Calu3 (cell line): Measurements from ENCODE around the gene MIOS. TPM values are rescaled to one million over a fixed set of nuclear protein-coding genes. Genes with fewer than 3 reads are reported as not detected.
A peak's percentile ranks its signal among the peaks of the same experiment; 100 is the strongest.

Source experiments
- BruUV-seq: library from RNA; stranded (reverse); fragments of 400-500 nt; replicated peaks from 2 replicates; lab custom pipeline; 2021; lab: Mats Ljungman, UMichigan
- CTCF ChIA-PET: fragments of 300-600 bp; sonication (Branson Sonifier 250); formaldehyde crosslinking; loops from one replicate; lab custom pipeline; 2022; ENCODE audit warnings: antibody characterized with exemption; lab: Charles Lee
- DNase-seq: peaks from one replicate; pipeline ENCODE4 v3.0.0; 2022
- H3K27ac Mint-ChIP-seq: one replicate; pipeline ENCODE4 v1.8.0; 2022; ENCODE audit warnings: mixed read lengths; ENCODE audit not compliant: unreplicated experiment
- H3K27me3 Mint-ChIP-seq: one replicate; pipeline ENCODE4 v1.8.0; 2022; ENCODE audit warnings: mixed read lengths; ENCODE audit not compliant: unreplicated experiment
- H3K36me3 Mint-ChIP-seq: one replicate; pipeline ENCODE4 v1.8.0; 2022; ENCODE audit warnings: mild to moderate bottlenecking, moderate library complexity, mixed read lengths; ENCODE audit not compliant: insufficient read depth, unreplicated experiment
- H3K4me1 Mint-ChIP-seq: one replicate; pipeline ENCODE4 v1.8.0; 2022; ENCODE audit warnings: mild to moderate bottlenecking, low read depth, mixed read lengths; ENCODE audit not compliant: unreplicated experiment
- H3K4me3 Mint-ChIP-seq: one replicate; pipeline ENCODE4 v1.8.0; 2022; ENCODE audit warnings: mild to moderate bottlenecking, low read depth, moderate library complexity, mixed read lengths; ENCODE audit not compliant: unreplicated experiment
- H3K9me3 Mint-ChIP-seq: one replicate; pipeline ENCODE4 v1.8.0; 2022; ENCODE audit warnings: low read depth, mixed read lengths; ENCODE audit not compliant: unreplicated experiment
- CTCF ChIP-seq: fragments of 200-600 bp; IDR thresholded peaks from one replicate; pipeline ENCODE4 v1.8.0; 2022; ENCODE audit warnings: antibody characterized with exemption; ENCODE audit not compliant: unreplicated experiment
- intact Hi-C: fragments of 100-400 bp; cut with micrococcal nuclease; formaldehyde crosslinking; loops from one replicate; pipeline ENCODE4 v1.10.0; 2022; ENCODE audit not compliant: unreplicated experiment
- total RNA-seq: library from RNA; stranded (reverse); gene quantifications from 2 replicates; pipeline ENCODE4 v1.2.3, GENCODE V29; 2022

MIOS gene
- total RNA-seq, 1 experiment from 2014 or later: 38.2 TPM

GRCh38 chr7:7650682-7651206, 84.1 kb downstream of the MIOS start:
- intact Hi-C loops: loop anchor here (10.0 kb wide), 1 partner anchor 564 kb away; no protein-coding TSS in a partner anchor
- Mint-ChIP-seq H3K4me1 (peaks cover 7% of the 10 kb centered on the region), H3K9me3 (no peaks in the 10 kb centered on the region), H3K4me3 (no peak overlapping the region), H3K36me3 (peaks cover 6% of the 10 kb centered on the region), H3K27ac (no peak overlapping the region), H3K27me3 (no peaks in the 10 kb centered on the region)
- CTCF ChIA-PET: no interaction called here
- no TSS peak for BruUV-seq
- DNase-seq: no peak
- TF ChIP-seq CTCF: no peak

GRCh38 chr7:7651479-7651878, 84.8 kb downstream of the MIOS start:
- no peak for DNase-seq
- Mint-ChIP-seq H3K27me3 (no peaks in the 10 kb centered on the region), H3K27ac (no peak overlapping the region), H3K9me3 (no peaks in the 10 kb centered on the region), H3K4me3 (no peak overlapping the region), H3K4me1 (peaks cover 7% of the 10 kb centered on the region), H3K36me3 (peaks cover 6% of the 10 kb centered on the region)
- BruUV-seq: no TSS peak
- no peak for TF ChIP-seq CTCF
- intact Hi-C loops: loop anchor here (10.0 kb wide), 1 partner anchor 563 kb away; no protein-coding TSS in a partner anchor
- CTCF ChIA-PET: no interaction called here

- Mint-ChIP-seq H3K27ac (no peak overlapping the region), H3K9me3 (no peaks in the 10 kb centered on the region), H3K4me1 (peaks cover 7% of the 10 kb centered on the region), H3K27me3 (no peaks in the 10 kb centered on the region), H3K4me3 (no peak overlapping the region), H3K36me3 (no peaks in the 10 kb centered on the region)
- CTCF ChIA-PET: interaction anchor here (1.7 kb wide), 1 partner anchor 11 kb away, joined by 3 read pairs; no protein-coding TSS in a partner anchor
- no peak for TF ChIP-seq CTCF
- BruUV-seq: no TSS peak
- intact Hi-C loops: loop anchor here (10.0 kb wide), 1 partner anchor 562 kb away; no protein-coding TSS in a partner anchor
- DNase-seq: no peak
Observed at GRCh38 chr7:7652798-7653540, 86.3 kb downstream of the MIOS start.

GRCh38 chr7:7653593-7654187, 87.0 kb downstream of the MIOS start:
- CTCF ChIA-PET: no interaction called here
- DNase-seq: peak; percentile 58
- peaks cover 7% of the 10 kb centered on the region for H3K4me1 Mint-ChIP-seq
- no peaks in the 10 kb centered on the region for H3K36me3 Mint-ChIP-seq
- no peak overlapping the region for H3K27ac Mint-ChIP-seq
- no peaks in the 10 kb centered on the region for H3K9me3 Mint-ChIP-seq
- H3K4me3 Mint-ChIP-seq: no peak overlapping the region
- intact Hi-C loops: loop anchor here (10.0 kb wide), 1 partner anchor 561 kb away; no protein-coding TSS in a partner anchor
- no peaks in the 10 kb centered on the region for H3K27me3 Mint-ChIP-seq
- no TSS peak for BruUV-seq
- TF ChIP-seq CTCF: peak; percentile 91
